ENCODE results near the gene MGLL.
A peak's percentile ranks its signal among the peaks of the same experiment; 100 is the strongest.

Gene MGLL

DNA sequence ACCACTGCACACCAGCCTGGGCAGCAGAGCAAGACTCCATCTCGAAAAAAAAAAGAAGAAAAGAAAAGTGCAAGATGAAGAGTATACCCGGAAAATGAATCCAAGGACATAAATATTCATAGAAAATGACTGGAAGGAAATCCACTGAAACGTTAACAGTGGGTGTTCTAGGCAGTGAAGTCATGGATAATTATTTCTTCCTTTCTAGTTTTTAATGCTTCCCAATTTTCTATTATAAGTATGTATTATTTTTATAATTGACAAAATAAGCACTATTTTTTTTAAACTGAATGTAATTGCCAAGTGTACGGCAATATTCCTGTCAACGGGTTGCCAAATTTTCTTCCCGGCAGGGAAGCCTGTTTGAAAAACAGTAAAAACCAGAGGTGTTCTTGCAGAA is 37.4 kb upstream of the MGLL start:
- no peak for DNase-seq (ENCODE audit: low read depth)
- no peak overlapping the region for H3K4me3 ChIP-seq (ENCODE audit: control insufficient read depth, low read depth, low read length)
- TF ChIP-seq, protein P1, sequence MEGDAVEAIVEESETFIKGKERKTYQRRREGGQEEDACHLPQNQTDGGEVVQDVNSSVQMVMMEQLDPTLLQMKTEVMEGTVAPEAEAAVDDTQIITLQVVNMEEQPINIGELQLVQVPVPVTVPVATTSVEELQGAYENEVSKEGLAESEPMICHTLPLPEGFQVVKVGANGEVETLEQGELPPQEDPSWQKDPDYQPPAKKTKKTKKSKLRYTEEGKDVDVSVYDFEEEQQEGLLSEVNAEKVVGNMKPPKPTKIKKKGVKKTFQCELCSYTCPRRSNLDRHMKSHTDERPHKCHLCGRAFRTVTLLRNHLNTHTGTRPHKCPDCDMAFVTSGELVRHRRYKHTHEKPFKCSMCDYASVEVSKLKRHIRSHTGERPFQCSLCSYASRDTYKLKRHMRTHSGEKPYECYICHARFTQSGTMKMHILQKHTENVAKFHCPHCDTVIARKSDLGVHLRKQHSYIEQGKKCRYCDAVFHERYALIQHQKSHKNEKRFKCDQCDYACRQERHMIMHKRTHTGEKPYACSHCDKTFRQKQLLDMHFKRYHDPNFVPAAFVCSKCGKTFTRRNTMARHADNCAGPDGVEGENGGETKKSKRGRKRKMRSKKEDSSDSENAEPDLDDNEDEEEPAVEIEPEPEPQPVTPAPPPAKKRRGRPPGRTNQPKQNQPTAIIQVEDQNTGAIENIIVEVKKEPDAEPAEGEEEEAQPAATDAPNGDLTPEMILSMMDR (conservative IDR thresholded peaks at IDR 0.05; ENCODE audit: control insufficient read depth, insufficient read depth, low read depth, low read length): no peak

DNA sequence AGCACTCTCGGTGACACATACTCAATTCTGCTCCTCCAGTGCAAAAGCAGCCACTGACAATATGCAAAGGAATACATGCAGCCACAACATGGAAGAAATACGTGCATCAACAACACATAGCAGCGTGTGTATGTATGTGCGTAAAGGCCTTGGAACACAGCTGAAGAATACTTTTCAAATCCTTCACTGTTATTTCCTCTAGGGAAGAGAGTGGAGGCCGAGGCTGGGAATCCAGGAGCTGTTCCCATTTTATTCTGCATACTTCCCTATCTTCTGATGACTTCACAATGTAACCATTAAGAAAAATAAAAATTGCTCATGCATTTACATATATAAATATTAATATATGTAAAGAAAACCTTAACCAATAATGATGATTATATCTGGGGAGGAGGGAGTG is 36.6 kb upstream of the MGLL start:
- no peak overlapping the region for H3K4me3 ChIP-seq (ENCODE audit: control insufficient read depth, low read depth, low read length)
- DNase-seq (ENCODE audit: low read depth): no peak
- TF ChIP-seq, protein P1 (conservative IDR thresholded peaks at IDR 0.05; ENCODE audit: control insufficient read depth, insufficient read depth, low read depth, low read length): no peak

DNA sequence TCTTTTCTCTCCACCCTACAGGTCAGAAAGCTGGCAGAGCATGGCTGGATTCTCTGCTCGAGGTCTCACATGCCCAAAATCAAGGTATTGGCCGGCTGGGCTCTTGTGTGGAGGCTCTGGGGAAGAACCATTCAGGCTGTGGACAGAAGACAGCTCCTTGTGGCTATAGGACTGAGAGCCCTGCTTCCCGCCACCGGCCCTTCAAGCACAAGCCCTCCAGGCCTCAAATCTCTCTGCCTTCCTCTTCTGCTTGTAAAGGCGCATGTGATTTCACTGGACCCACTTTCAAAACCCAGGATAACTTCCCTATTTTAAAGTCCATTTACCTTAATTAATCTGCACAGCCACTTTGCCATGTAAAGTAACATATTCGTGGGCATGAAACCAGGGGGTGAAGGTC is 36.2 kb upstream of the MGLL start:
- TF ChIP-seq, protein P1 (conservative IDR thresholded peaks at IDR 0.05; ENCODE audit: control insufficient read depth, insufficient read depth, low read depth, low read length): no peak

DNA sequence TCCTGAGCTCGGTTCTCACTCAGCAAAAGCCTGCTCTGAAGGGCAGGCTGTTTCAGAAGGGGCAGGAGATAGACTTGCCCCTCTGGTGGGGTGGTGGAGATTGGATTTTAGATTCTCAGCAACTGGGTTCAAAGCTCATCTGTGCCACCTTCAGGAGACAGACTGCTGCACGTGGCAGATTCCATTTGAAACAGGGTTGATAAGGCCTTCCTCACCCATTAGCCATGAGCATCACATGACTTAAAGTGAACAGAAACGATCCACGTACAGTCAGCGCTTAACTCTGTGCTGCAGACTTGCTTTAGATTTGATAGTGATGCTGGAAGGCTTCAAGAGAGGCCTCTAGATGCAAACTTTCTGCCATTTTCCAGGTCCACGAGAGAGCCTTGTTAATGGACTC is 35.0 kb upstream of the MGLL start:
- DNase-seq (ENCODE audit: low read depth): peak; percentile 23
- H3K4me3 ChIP-seq (ENCODE audit: control insufficient read depth, low read depth, low read length): no peak overlapping the region
- TF ChIP-seq, protein P1 (conservative IDR thresholded peaks at IDR 0.05; ENCODE audit: control insufficient read depth, insufficient read depth, low read depth, low read length): peak; percentile 18

More for the DNA sequence above, 36.2 kb upstream of the MGLL start:
- no peak overlapping the region for H3K4me3 ChIP-seq (ENCODE audit: control insufficient read depth, low read depth, low read length)
- DNase-seq (ENCODE audit: low read depth): no peak

DNA sequence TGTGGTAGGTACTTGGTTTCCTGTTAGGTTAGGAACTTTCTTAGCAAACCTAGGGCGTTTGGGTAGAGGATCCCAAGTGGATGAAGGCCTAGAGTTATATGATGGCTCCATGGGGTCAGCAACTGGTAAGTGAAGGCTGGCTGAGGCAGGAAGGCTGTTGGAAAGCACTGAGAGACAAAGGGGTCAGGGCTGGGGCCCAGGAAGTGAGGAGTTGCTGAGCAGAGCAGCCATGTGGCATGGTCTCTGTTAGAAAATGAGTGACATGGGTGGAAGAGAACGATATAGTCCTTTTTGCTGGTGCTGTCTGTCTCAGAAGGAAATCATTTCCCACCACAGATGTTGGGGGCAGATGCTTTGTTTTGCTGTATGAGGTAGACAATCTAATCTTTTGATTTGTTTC is 34.5 kb upstream of the MGLL start:
- TF ChIP-seq, protein P1 (conservative IDR thresholded peaks at IDR 0.05; ENCODE audit: control insufficient read depth, insufficient read depth, low read depth, low read length): no peak
- no peak for DNase-seq (ENCODE audit: low read depth)
- H3K4me3 ChIP-seq (ENCODE audit: control insufficient read depth, low read depth, low read length): no peak overlapping the region

DNA sequence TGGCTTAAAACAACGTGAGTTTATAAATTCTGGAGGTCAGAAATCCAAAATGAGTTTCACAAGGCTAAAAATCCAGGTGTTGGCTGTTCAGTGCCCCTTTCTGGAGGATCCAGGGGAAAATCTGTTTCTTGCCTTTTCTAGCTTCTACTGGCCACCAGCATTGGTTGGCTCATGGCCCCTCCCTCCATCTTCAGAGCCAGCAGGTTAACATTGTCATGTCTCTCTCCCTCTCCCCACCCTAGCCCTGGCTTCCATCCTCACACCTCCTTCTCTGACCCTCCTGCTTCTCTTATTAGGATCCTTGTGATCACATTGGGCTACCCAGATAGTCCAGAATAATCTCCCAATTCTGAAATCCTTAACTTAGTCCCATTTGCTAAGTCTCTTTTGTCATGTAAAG is 32.9 kb upstream of the MGLL start:
- no peak for DNase-seq (ENCODE audit: low read depth)
- no peak overlapping the region for H3K4me3 ChIP-seq (ENCODE audit: control insufficient read depth, low read depth, low read length)
- TF ChIP-seq, protein P1 (conservative IDR thresholded peaks at IDR 0.05; ENCODE audit: control insufficient read depth, insufficient read depth, low read depth, low read length): no peak

DNA sequence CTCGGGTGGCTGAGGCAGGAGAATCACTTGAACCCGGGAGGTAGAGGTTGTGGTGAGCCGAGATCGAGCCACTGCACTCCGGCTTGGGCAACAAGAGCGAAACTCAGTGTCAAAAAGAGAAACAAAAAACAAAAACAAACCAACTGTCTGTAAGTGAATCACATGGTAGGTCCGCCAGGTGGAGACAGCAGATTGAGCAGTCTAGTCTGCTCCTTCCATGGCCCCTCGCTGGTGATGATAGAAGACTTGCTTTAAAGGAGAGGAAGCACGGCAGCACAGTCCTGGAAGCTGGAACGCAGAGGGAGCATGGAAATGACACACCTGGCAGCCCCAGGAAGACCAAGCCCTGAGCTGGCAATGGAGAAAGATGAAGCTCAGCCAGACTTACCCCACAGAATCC is 31.4 kb upstream of the MGLL start:
- TF ChIP-seq, protein P1 (conservative IDR thresholded peaks at IDR 0.05; ENCODE audit: control insufficient read depth, insufficient read depth, low read depth, low read length): no peak
- no peak for DNase-seq (ENCODE audit: low read depth)
- H3K4me3 ChIP-seq (ENCODE audit: control insufficient read depth, low read depth, low read length): no peak overlapping the region
